ENCODE data around the gene PPM1A. TPM values are rescaled to one million over a fixed set of nuclear protein-coding genes. Genes with fewer than 3 reads are reported as not detected.

Gene PPM1A
- total RNA-seq, 1 donor from 2014 or later = 39.9 TPM

DNA sequence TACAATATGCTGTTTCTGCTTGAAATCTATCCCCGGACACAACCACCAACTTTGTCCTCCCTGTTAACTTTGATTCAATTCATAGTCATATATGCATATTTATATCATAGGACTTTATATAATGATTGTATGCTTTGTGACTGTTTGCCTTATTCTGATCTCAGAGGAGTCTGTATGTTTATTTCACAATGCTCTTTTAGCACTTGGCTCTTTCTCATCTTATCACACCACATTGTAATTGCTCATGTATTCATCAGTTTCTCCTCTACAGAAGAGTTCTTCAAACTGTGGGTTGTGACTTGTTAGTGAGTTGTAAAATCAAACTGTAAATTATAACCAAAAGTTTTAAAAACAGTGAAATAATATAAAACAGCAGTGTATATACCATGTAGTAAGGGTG, 21.7 kb upstream of the PPM1A start:
- no peak for DNase-seq

DNA sequence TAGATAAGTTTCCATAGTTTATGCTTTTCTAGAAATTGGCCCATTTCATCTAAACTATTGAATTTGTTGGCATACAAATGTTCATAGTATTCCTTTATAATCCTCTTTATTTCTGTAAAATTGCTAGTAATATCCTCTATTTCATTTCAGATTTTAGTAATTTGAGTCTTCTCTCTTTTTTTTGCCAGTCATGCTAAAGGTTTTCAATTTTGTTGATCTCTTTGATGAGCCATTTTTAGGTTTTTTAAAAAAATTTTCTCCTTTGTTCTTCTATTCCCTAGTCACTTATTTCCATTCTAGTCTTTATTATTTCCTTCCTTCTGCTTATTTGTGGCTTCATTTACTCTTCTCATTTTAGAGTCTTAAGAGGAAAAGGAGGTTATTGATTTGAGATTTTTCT, 19.4 kb upstream of the PPM1A start:
- no peak for DNase-seq

GRCh38 chr14:60232185-60232584, 16.8 kb upstream of the PPM1A start:
- no peak for DNase-seq

- no peak for DNase-seq
Measured at GRCh38 chr14:60233251-60233650, 15.8 kb upstream of the PPM1A start.

- DNase-seq = no peak
Measured at GRCh38 chr14:60233891-60234290, 15.1 kb upstream of the PPM1A start.

GRCh38 chr14:60235440-60235839, 13.6 kb upstream of the PPM1A start:
- no peak for DNase-seq

DNA sequence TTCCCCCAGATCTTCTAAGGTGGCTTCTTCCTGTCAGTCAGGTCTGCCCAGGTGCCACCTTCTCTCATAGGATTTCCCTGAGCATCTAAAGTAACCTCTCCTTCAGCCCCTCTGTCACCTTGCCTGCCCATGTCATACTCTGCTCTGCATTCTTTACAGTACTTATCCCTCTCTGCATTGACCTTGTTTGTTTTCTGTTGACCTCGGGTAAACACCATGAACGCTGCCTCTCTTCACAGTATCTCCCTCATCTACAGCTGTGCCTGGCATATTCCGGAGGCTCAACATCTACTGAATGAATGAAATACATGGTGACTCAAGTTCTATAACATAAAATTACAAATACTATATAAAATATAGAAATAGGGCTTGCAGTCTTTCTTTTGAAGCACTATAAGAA, 10.1 kb upstream of the PPM1A start:
- no peak for DNase-seq

DNA sequence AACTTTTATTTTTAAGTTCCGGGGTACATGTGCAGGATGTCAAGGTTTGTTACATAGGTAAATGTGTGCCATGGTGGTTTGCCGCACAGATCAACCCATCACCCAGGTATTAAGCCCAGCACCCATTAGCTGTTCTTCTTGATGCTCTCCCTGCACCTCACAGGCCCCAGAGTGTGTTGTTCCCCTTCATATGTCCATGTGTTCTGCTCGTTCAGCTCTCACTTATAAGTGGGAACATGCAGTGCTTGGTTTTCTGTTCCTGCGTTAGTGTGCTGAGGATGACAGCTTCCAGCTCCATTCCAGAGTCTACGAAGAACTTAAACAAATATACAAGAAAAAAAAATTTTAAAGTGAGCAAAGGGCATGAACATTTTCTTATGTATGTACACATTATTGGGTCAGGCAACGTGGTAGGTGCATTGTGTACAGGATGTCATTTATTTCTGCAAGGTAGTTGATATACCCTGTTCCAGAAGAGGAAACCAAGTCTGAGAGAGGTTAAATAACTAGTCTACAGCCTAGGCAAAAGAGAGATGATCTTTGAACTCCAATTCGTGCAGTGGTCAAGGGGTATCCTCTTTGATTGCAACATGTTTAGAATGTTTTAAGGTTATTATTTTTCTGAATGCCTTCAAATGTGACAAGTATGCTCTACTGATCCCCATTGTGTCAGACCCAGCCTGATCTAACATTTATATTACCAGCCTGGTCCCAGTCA, 8.7 kb upstream of the PPM1A start:
- DNase-seq = no peak

- no peak for DNase-seq
Measured at GRCh38 chr14:60241091-60241490, 7.9 kb upstream of the PPM1A start.

DNA sequence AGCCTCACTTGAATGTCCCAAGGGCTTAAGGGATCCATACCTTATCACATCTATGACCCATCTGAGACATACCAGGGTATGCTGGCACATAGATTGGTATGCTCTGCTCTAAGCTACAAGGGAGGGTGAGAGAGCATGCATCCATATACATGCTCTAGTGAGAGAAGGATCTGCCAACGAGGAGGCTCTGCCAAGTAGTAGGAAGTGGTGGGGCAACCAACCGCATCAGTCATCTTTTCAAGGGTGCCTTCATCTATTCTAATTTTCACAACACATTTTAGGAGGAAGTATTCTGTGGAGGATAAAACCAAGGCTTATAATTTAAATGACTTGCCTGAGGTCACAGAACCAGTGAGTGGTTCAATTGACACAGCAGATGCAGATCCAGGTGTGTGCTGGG, 6.6 kb upstream of the PPM1A start:
- DNase-seq = no peak

GRCh38 chr14:60245380-60246177, 3.4 kb upstream of the PPM1A start:
- DNase-seq = no peak

- peak; percentile 99 for DNase-seq
Measured at GRCh38 chr14:60247994-60248696, 876 bp upstream of the PPM1A start.

- peak; percentile 23 for DNase-seq
Measured at GRCh38 chr14:60249321-60250256, 568 bp downstream of the PPM1A start.

- DNase-seq = peak; percentile 31
Measured at GRCh38 chr14:60250257-60251035, 1.4 kb downstream of the PPM1A start.

GRCh38 chr14:60251877-60252276, 2.9 kb downstream of the PPM1A start:
- DNase-seq = no peak

- DNase-seq = no peak
Measured at GRCh38 chr14:60252630-60253029, 3.6 kb downstream of the PPM1A start.

- no peak for DNase-seq
Measured at GRCh38 chr14:60253649-60254048, 4.6 kb downstream of the PPM1A start.

DNA sequence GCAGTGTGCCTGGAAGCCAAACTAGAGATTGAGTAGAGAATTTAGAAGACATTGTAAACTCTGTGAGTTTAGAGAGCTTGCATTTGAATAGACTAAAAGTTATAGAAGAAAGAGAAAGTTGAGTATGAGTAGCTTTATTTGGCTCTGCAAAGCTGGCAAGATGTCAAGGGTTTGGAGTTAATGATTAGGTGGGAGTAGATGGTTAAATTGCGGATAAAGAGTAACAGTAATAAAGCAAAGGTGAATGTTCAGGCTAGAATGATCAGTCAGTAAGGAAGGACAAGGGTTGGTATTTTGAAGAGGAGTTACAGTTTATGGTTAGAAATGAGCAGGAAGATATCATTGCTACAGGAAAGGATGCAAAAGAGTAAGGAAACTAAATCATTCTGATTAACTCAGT, 5.2 kb downstream of the PPM1A start:
- DNase-seq = no peak

- no peak for DNase-seq
Measured at GRCh38 chr14:60257865-60258264, 8.8 kb downstream of the PPM1A start.

DNA sequence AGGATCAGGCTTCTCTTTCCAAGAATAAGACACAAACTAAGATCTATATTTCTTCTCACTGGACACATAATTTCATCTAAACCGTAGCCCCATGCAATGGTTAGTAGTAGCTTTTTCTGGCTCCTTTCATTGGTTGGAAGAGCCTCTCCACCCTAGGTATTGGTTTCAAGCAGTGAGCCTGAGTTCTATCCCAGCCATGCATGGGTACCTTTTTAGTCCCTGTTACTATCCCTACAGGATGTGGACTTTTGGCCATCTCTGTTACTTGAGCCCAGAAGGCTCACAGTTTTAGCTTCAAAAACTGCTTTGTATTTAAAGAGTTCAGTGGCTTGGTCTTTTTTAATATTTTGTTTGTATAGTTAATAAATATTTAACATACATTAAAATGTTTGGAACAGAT, 16.1 kb downstream of the PPM1A start:
- no peak for DNase-seq
